Activated naive CD4-positive, alpha-beta T cell treated with anti-CD3 and anti-CD28 coated beads, Interleukin-2, amount 10 ng/mL, durations not matched to agents 7 days and 5 days (primary cell): ENCODE results near the gene MILR1.

Source experiments
- CTCF ChIA-PET: fragments of 350-600 bp; sonication (Branson Sonifier 250); formaldehyde crosslinking; loops from one replicate; lab custom pipeline; 2021; ENCODE audit warnings: antibody characterized with exemption; lab: Charles Lee
- DNase-seq: peaks from one replicate; pipeline ENCODE4 v3.0.0-alpha.2; 2020
- H3K27ac Mint-ChIP-seq: one replicate; pipeline ENCODE4 v1.8.0; 2021; ENCODE audit warnings: mild to moderate bottlenecking, moderate library complexity, mixed read lengths
- H3K27me3 Mint-ChIP-seq: one replicate; pipeline ENCODE4 v1.8.0; 2021; ENCODE audit warnings: mild to moderate bottlenecking, mixed read lengths
- H3K36me3 Mint-ChIP-seq: one replicate; pipeline ENCODE4 v1.8.0; 2021; ENCODE audit warnings: mixed read lengths
- H3K4me1 Mint-ChIP-seq: one replicate; pipeline ENCODE4 v1.8.0; 2021; ENCODE audit warnings: mixed read lengths
- H3K4me3 Mint-ChIP-seq: one replicate; pipeline ENCODE4 v1.8.0; 2021; ENCODE audit warnings: mild to moderate bottlenecking, moderate library complexity, mixed read lengths
- H3K9me3 Mint-ChIP-seq: one replicate; pipeline ENCODE4 v1.8.0; 2021; ENCODE audit warnings: mixed read lengths

Gene MILR1

DNA sequence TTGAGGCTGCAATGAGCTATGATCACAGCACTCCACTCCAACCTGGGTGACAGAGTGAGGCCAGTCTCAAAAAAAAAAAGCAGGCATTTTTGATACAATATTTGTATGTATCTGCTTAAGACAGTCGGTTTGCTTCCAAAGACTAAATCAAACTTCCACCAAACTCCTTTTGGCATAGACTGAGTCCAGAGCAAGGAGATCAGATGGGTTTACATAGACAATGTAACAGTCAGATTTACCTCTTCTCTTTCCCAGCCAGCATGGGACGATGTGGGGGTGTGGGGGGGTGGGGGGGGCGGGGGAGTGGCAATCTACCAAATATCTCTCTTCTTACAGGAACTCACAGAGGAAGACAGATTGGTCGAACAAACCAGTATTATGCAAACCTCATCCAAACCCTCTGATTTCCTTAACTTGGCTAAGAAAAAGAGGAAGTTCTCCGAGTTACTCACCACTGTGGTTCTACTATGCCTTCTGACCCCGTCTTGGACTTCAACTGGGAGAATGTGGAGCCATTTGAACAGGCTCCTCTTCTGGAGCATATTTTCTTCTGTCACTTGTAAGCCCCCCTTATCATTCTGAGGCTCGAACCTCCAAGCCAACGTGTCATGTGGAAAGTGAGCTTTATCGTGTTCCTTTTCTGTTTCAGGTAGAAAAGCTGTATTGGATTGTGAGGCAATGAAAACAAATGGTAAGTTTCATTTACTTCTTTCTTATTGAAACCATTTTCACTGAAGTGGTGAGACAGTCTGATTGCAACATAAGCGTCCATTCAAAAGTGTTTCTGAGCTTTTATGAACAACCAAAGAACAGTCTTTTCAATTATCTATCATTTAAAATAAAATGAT, at the start of gene MILR1:
MILR1 (plus strand) TSS at position 451 of the 848 bp plus-strand sequence; CDS start at position 505, 54 bp downstream.
- Mint-ChIP-seq H3K4me3 (no peak within 1 kb of the TSS), H3K9me3 (no peaks in the 10 kb centered on the region), H3K27ac (peak within 1 kb of the TSS; percentile 46), H3K4me1 (peaks cover 15% of the 10 kb centered on the region), H3K36me3 (no peaks in the 10 kb centered on the region), H3K27me3 (peaks cover 6% of the 10 kb centered on the region)
- CTCF ChIA-PET: interaction anchor here (0.7 to 1.3 kb wide), 4 partner anchors 29 to 200 kb away, joined by 3 read pairs; no protein-coding TSS in a partner anchor
- DNase-seq: no peak

- Mint-ChIP-seq H3K36me3 (no peaks in the 10 kb centered on the region), H3K27me3 (no peaks in the 10 kb centered on the region), H3K4me1 (peaks cover 53% of the 10 kb centered on the region), H3K27ac (no peak overlapping the region), H3K4me3 (no peak overlapping the region), H3K9me3 (no peaks in the 10 kb centered on the region)
- CTCF ChIA-PET: interaction anchor here (2.2 kb wide), 1 partner anchor 20 kb away, joined by 9 read pairs; no protein-coding TSS in a partner anchor
- no peak for DNase-seq
These were observed 49.2 kb upstream of the MILR1 start for GRCh38 chr17:64399767-64400156.

- H3K9me3 Mint-ChIP-seq: no peaks in the 10 kb centered on the region
- CTCF ChIA-PET: no interaction called here
- no peak overlapping the region for H3K4me3 Mint-ChIP-seq
- peak overlapping the region; percentile 42 for H3K27ac Mint-ChIP-seq
- no peak for DNase-seq
- no peaks in the 10 kb centered on the region for H3K27me3 Mint-ChIP-seq
- peaks cover 50% of the 10 kb centered on the region for H3K4me1 Mint-ChIP-seq
- H3K36me3 Mint-ChIP-seq: no peaks in the 10 kb centered on the region
These were observed 48.3 kb upstream of the MILR1 start for GRCh38 chr17:64400642-64401041.

DNA sequence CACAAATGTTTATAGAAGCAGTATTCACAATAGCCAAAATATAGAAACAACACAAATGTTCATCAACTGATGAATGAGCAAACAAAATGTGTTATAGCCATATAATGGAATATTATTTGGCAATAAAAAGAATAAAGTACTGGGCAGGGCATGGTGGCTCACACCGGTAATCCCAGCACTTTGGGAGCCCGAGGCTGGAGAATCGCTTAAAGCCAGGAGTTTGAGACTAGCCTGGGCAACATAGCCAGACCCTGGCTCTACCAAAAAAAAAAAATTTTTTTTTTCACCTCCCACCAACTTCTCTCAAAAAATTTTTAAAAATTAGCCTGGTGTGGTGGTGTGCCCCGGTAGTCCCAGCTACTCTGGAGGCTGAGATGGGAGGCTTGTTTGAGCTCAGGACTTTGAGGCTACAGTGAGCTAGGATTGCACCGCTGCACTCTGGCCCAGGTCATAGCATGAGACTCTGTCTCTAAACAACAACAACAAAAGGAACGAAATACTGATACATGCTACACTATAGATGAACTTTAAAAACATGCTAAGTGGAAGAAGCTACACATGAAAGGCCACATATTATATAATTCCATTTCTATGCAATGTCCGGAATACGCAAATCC, 47.6 kb upstream of the MILR1 start:
- no peak overlapping the region for H3K27ac Mint-ChIP-seq
- peaks cover 44% of the 10 kb centered on the region for H3K4me1 Mint-ChIP-seq
- CTCF ChIA-PET: interaction anchor here (0.9 kb wide), 1 partner anchor 10 kb away, joined by 3 read pairs; no protein-coding TSS in a partner anchor
- H3K4me3 Mint-ChIP-seq: no peak overlapping the region
- H3K27me3 Mint-ChIP-seq: no peaks in the 10 kb centered on the region
- DNase-seq: no peak
- H3K36me3 Mint-ChIP-seq: no peaks in the 10 kb centered on the region
- no peaks in the 10 kb centered on the region for H3K9me3 Mint-ChIP-seq

GRCh38 chr17:64401941-64402340, 47.0 kb upstream of the MILR1 start:
- H3K27ac Mint-ChIP-seq: peak overlapping the region; percentile 71
- no peaks in the 10 kb centered on the region for H3K27me3 Mint-ChIP-seq
- H3K4me1 Mint-ChIP-seq: peaks cover 42% of the 10 kb centered on the region
- CTCF ChIA-PET: interaction anchor here (0.9 kb wide), 1 partner anchor 10 kb away, joined by 3 read pairs; no protein-coding TSS in a partner anchor
- no peak overlapping the region for H3K4me3 Mint-ChIP-seq
- H3K36me3 Mint-ChIP-seq: no peaks in the 10 kb centered on the region
- no peak for DNase-seq
- no peaks in the 10 kb centered on the region for H3K9me3 Mint-ChIP-seq

DNA sequence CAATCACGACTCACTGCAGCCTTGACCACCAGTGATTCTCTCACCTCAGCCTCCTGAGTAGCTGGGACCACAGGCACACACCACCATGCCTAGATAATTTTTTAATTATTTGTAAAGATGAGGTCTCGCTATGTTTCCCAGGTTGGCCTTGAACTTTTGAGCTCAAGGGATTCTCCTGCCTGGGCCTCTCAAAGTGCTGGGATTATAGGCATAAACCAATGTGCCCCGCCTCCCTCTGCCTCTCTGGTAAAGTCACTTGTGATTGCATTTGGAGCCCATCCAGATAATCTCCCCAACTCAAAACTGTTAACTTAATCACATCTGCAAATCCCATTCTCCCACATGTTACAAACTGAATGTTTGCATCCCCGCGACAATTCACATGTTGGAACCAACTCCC, 46.4 kb upstream of the MILR1 start:
- Mint-ChIP-seq H3K4me3 (no peak overlapping the region), H3K9me3 (no peaks in the 10 kb centered on the region), H3K4me1 (peaks cover 42% of the 10 kb centered on the region), H3K36me3 (no peaks in the 10 kb centered on the region), H3K27ac (no peak overlapping the region), H3K27me3 (no peaks in the 10 kb centered on the region)
- CTCF ChIA-PET: no interaction called here
- DNase-seq: no peak

- H3K27ac Mint-ChIP-seq: no peak overlapping the region
- H3K27me3 Mint-ChIP-seq: no peaks in the 10 kb centered on the region
- no peak overlapping the region for H3K4me3 Mint-ChIP-seq
- H3K9me3 Mint-ChIP-seq: no peaks in the 10 kb centered on the region
- H3K36me3 Mint-ChIP-seq: no peaks in the 10 kb centered on the region
- DNase-seq: no peak
- H3K4me1 Mint-ChIP-seq: peaks cover 33% of the 10 kb centered on the region
- CTCF ChIA-PET: no interaction called here
These were observed 44.9 kb upstream of the MILR1 start for GRCh38 chr17:64403881-64404460.

- peak; percentile 39 for DNase-seq
- Mint-ChIP-seq H3K4me3 (no peak overlapping the region), H3K9me3 (no peaks in the 10 kb centered on the region), H3K4me1 (peaks cover 15% of the 10 kb centered on the region), H3K27me3 (no peaks in the 10 kb centered on the region), H3K27ac (no peak overlapping the region), H3K36me3 (no peaks in the 10 kb centered on the region)
- CTCF ChIA-PET: interaction anchor here (0.6 to 1.3 kb wide), 2 partner anchors 10 to 206 kb away, joined by 3 to 4 read pairs; no protein-coding TSS in a partner anchor
These were observed 42.4 kb upstream of the MILR1 start for GRCh38 chr17:64406321-64407200.

DNA sequence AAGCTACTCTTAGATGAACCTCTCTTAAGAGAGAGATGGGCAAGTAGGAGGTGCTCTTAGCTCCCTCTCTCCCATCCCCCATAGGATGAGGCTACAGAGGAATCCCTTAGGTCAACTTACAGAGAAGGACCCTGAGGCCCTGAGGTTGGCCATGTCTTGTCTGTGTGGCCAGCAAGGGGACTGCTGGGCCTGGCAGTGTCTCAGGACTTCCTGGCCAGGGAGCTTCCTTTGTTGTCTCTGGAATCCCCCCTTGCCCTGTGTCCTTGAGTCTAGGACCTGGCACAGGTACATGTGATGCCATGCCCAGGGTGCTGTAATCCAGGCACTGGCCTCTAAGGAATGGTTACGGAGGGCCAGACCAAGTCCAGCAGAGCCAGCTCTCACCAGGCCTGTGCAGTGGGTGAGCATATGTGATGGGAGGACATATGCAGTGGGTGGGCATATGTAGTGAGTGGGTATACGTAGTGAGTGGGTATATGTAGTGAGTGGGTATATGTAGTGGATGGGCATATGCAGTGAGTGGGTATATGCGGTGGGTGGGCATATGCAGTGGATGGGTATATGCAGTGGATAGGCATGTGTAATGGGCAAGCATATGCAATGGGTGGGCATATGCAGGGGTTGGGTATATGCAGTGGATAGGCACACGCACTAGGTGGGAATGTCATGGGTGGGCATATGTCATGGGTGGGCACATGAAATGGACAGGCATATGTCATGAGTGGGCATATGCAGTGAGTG, 38.0 kb upstream of the MILR1 start:
- no peak overlapping the region for H3K27ac Mint-ChIP-seq
- H3K9me3 Mint-ChIP-seq: no peaks in the 10 kb centered on the region
- CTCF ChIA-PET: interaction anchor here (1.3 to 2.9 kb wide), 3 partner anchors 8 to 91 kb away, joined by 3 to 13 read pairs (median 7); no protein-coding TSS in a partner anchor
- DNase-seq: no peak
- H3K4me3 Mint-ChIP-seq: no peak overlapping the region
- H3K36me3 Mint-ChIP-seq: no peaks in the 10 kb centered on the region
- peaks cover 16% of the 10 kb centered on the region for H3K4me1 Mint-ChIP-seq
- peaks cover 10% of the 10 kb centered on the region for H3K27me3 Mint-ChIP-seq

GRCh38 chr17:64411999-64412771, 36.7 kb upstream of the MILR1 start:
- Mint-ChIP-seq H3K27me3 (peaks cover 12% of the 10 kb centered on the region), H3K4me1 (peaks cover 13% of the 10 kb centered on the region), H3K27ac (no peak overlapping the region), H3K4me3 (no peak overlapping the region), H3K36me3 (no peaks in the 10 kb centered on the region), H3K9me3 (no peaks in the 10 kb centered on the region)
- CTCF ChIA-PET: interaction anchor here (0.9 to 1.8 kb wide), 5 partner anchors 8 to 92 kb away, joined by 3 to 5 read pairs (median 3); no protein-coding TSS in a partner anchor
- no peak for DNase-seq

DNA sequence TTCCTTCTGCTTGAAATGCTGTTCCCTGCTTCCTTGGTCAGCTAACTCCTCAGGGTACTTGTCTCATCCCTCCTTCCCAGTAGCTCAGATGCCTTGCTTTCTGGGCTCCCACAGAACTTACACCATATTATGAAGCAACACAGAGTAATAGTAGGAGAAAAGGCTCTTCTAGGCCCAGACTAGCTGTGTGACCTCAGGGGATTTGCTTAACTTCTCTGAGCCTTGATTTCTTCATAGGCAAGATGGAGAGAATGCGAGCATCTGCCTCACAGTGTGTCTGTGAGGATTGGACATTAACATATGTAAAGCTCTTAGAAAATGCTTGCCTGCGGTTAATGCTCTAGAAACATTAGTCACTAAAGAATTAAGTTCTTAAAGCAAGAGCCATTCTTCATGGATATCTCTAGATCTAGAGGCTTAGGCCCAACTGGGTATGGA, 36.0 kb upstream of the MILR1 start:
- H3K36me3 Mint-ChIP-seq: no peaks in the 10 kb centered on the region
- peaks cover 18% of the 10 kb centered on the region for H3K27me3 Mint-ChIP-seq
- peaks cover 13% of the 10 kb centered on the region for H3K4me1 Mint-ChIP-seq
- H3K27ac Mint-ChIP-seq: no peak overlapping the region
- CTCF ChIA-PET: interaction anchor here (0.8 to 1.8 kb wide), 5 partner anchors 8 to 93 kb away, joined by 3 to 5 read pairs (median 3); no protein-coding TSS in a partner anchor
- H3K9me3 Mint-ChIP-seq: no peaks in the 10 kb centered on the region
- no peak for DNase-seq
- H3K4me3 Mint-ChIP-seq: no peak overlapping the region

DNA sequence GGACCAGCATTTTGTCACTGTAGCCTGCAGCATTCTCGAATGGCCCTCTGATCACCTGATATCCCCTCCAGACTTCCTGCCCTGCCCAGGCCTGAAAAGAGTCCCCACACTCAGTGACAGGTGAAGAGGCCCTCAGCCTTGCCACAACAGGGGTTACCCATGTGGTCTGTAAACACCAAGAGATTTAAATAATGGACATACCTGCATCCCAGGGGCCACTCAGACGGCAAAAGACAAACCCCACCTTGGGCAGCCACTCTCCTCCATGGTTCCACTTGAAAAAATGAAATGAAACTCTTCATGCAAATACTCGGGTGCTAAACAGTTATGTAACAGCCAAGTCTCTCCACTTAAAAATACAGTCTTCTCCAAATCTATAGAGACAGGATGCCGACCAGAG, 35.4 kb upstream of the MILR1 start:
- Mint-ChIP-seq H3K27me3 (peaks cover 18% of the 10 kb centered on the region), H3K4me3 (no peak overlapping the region), H3K4me1 (peaks cover 13% of the 10 kb centered on the region), H3K9me3 (no peaks in the 10 kb centered on the region), H3K36me3 (no peaks in the 10 kb centered on the region), H3K27ac (peak overlapping the region; percentile 60)
- CTCF ChIA-PET: interaction anchor here (0.8 to 1.5 kb wide), 2 partner anchors 76 to 78 kb away, joined by 3 read pairs; no protein-coding TSS in a partner anchor
- no peak for DNase-seq
